ENCODE results near the gene BTBD9. TPM values are rescaled to one million over a fixed set of nuclear protein-coding genes. Genes with fewer than 3 reads are reported as not detected.

The BTBD9 gene
- total RNA-seq, 1 experiment from 2014 or later, result 8.9 TPM

DNA sequence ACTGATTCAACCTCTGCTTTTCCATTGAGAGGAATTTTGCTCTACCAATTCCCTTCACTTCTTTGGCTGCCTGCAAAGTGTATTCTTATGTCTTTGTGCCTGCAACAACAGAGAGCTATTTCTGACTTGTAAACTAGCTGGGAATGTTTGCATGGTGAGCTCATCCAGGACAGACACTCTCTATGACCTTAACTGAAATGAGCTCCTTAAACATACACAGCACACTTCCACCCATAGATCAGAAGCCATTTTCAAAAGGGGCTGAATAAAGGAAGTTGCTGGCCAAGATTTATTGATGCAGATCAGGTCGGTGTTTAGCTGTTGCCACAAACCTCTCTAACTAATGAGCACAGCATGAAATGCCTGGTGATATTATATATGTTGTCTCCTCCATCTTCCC, 377.7 kb downstream of the BTBD9 start:
- peaks cover 11% of the 10 kb centered on the region; the same call in 1 of the 2 replicates for H3K4me1 ChIP-seq (ENCODE audit: insufficient read depth, low read length)
- no peak overlapping the region for H2AK5ac ChIP-seq (ENCODE audit: insufficient read length, low read length)
- no peak overlapping the region for H3K4ac ChIP-seq (ENCODE audit: low read depth, low read length)
- no peak overlapping the region for H3K56ac ChIP-seq (ENCODE audit: insufficient read length, low read depth, low read length)
- no peak overlapping the region for H3K14ac ChIP-seq (ENCODE audit: insufficient read depth, low read length)
- H3T11ph ChIP-seq (ENCODE audit: low read length), result no peak overlapping the region
- no peaks in the 10 kb centered on the region for H3K79me1 ChIP-seq (ENCODE audit: insufficient read depth, low read depth, low read length, poor library complexity, severe bottlenecking)
- peaks cover 36 to 39% of the 10 kb centered on the region in 2 experiments for H3K4me1 Mint-ChIP-seq
- no peak for DNase-seq
- H3K23ac ChIP-seq (ENCODE audit: insufficient read length, low read depth, low read length), result no peak overlapping the region
- H3K4me2 ChIP-seq (ENCODE audit: insufficient read depth, insufficient read length, low read length), result peak overlapping the region; percentile 8
- no peaks in the 10 kb centered on the region for H3K27me3 ChIP-seq (ENCODE audit: insufficient read depth, low read length)
- no peak overlapping the region for H2BK12ac ChIP-seq (ENCODE audit: insufficient read length, low read depth, low read length)
- no peak overlapping the region for H4K91ac ChIP-seq (ENCODE audit: insufficient read length, low read depth, low read length)
- H3K27me3 Mint-ChIP-seq (ENCODE audit: low read depth), result peaks cover 1% of the 10 kb centered on the region; the same call in 1 of the 2 replicates
- H2BK5ac ChIP-seq (ENCODE audit: insufficient read length, low read length), result no peak overlapping the region
- H2BK20ac ChIP-seq (ENCODE audit: low read depth, low read length, poor library complexity, severe bottlenecking), result no peak overlapping the region
- TF ChIP-seq, protein P1, sequence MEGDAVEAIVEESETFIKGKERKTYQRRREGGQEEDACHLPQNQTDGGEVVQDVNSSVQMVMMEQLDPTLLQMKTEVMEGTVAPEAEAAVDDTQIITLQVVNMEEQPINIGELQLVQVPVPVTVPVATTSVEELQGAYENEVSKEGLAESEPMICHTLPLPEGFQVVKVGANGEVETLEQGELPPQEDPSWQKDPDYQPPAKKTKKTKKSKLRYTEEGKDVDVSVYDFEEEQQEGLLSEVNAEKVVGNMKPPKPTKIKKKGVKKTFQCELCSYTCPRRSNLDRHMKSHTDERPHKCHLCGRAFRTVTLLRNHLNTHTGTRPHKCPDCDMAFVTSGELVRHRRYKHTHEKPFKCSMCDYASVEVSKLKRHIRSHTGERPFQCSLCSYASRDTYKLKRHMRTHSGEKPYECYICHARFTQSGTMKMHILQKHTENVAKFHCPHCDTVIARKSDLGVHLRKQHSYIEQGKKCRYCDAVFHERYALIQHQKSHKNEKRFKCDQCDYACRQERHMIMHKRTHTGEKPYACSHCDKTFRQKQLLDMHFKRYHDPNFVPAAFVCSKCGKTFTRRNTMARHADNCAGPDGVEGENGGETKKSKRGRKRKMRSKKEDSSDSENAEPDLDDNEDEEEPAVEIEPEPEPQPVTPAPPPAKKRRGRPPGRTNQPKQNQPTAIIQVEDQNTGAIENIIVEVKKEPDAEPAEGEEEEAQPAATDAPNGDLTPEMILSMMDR (conservative IDR thresholded peaks at IDR 0.05), result no peak
- no peak overlapping the region for H4K8ac ChIP-seq (replicated peaks; ENCODE audit: insufficient read length, low read depth, low read length)
- H3K27ac Mint-ChIP-seq, result peak overlapping the region in 2 of 3 experiments; percentile 31 to 71; a peak in 2 of 7 replicates
- H2BK15ac ChIP-seq (ENCODE audit: low read depth, low read length), result no peak overlapping the region
- no peak overlapping the region for H3K18ac ChIP-seq (ENCODE audit: insufficient read length, low read depth, low read length)
- no peaks in the 10 kb centered on the region for H3K36me3 Mint-ChIP-seq (ENCODE audit: insufficient read depth in 1 of 3, low read depth in 3 of 3)
- H3K23me2 ChIP-seq (ENCODE audit: insufficient read length, low read depth, low read length, poor library complexity, severe bottlenecking), result no peaks in the 10 kb centered on the region
- H2AFZ ChIP-seq (ENCODE audit: low read length), result no peak overlapping the region
- H2BK120ac ChIP-seq (ENCODE audit: low read depth, low read length, poor library complexity, severe bottlenecking), result no peak overlapping the region
- H3K27ac ChIP-seq (ENCODE audit: insufficient read length, low read depth, low read length), result peak overlapping the region; percentile 69
- no peaks in the 10 kb centered on the region for H3K9me3 Mint-ChIP-seq
- H3K4me3 Mint-ChIP-seq, result no peak overlapping the region
- H4K20me1 ChIP-seq (ENCODE audit: control insufficient read depth, insufficient read depth, insufficient read length), result no peaks in the 10 kb centered on the region
- H3K9me3 ChIP-seq (ENCODE audit: control insufficient read depth, low read depth, low read length), result no peaks in the 10 kb centered on the region
- no peak overlapping the region for H4K5ac ChIP-seq (ENCODE audit: insufficient read length, low read depth, low read length)
- WGBS (ENCODE audit: extremely low coverage, insufficient read length, low lambda C conversion rate), result no CpG with 5 or more reads among the region's 1 CpG
- no peaks in the 10 kb centered on the region for H3K79me2 ChIP-seq (ENCODE audit: insufficient read depth, low read length)
- H3K9ac ChIP-seq (ENCODE audit: extremely low read depth, insufficient read length, low read length), result no peak overlapping the region

Measured in H9 (cell line).